Activated CD8-positive, alpha-beta memory T cell treated with anti-CD3 and anti-CD28 coated beads, Interleukin-2, amount 50 U/mL, for 24 hours (primary cell): ENCODE measurements around the gene AEN.
"Not testable (repeated sequence)": the region's sequence is repeated elsewhere in the genome, so short reads cannot be mapped to it uniquely, and the experiment has no call there.

Source experiments
- DNase-seq: peaks from one replicate; pipeline ENCODE4 v3.0.0-alpha.2; 2020; ENCODE audit errors: extremely low read depth

The AEN gene

GRCh38 chr15:88630798-88631463, 9.8 kb downstream of the AEN start:
- DNase-seq: no peak

DNA sequence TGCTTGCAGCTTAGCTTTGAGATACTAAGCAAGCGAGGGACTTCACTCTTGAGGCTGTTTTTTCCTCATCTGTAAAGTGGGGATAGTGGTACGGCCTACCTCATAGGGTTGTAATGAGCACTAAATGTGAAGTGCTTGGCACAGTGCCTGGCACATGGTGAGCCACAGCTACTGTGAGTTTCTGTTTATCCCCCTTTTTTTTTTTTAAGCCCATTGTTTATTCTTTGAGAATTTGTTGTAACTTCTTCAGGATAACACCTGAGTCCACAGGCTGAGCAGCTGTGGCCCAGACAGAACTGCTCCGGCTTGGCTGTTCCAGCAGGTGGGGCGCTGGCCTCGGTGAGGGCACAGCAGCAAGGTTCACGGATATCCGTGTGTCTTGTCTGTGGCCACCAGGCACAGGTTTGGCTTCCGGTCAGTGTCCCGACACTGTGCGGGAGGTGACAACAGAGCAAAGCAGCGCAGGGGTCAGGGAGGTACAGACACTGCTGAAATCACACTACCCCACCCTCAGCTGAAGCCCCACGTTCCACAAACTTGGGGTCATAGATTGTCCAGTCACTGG, 10.4 kb downstream of the AEN start:
- DNase-seq: no peak

- not testable (repeated sequence) for DNase-seq
Observed at GRCh38 chr15:88632797-88633196, 11.7 kb downstream of the AEN start.

GRCh38 chr15:88634449-88634848, 13.3 kb downstream of the AEN start:
- DNase-seq: no peak

DNA sequence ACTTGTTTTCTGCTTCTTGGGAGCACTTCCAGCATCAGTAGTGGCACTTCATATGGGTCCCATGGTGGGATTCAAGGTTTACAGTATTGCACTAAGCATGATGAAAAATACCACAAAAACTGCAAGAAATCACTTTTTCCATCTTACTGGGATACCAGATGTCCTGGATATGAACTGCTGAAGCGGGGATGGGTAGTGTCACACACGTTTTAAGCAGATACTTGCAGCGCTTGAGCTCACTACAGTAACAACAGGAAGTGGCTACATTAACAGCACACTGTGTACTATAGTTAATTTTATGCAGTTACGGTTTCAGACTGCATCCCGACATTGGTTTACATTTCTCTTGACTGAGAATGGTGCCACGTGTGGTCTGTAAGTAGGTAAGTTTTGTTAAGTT, 14.2 kb downstream of the AEN start:
- no peak for DNase-seq

- DNase-seq: no peak
Observed at GRCh38 chr15:88636050-88636449, 14.9 kb downstream of the AEN start.

- DNase-seq: no peak
Observed at GRCh38 chr15:88636654-88637053, 15.5 kb downstream of the AEN start.

DNA sequence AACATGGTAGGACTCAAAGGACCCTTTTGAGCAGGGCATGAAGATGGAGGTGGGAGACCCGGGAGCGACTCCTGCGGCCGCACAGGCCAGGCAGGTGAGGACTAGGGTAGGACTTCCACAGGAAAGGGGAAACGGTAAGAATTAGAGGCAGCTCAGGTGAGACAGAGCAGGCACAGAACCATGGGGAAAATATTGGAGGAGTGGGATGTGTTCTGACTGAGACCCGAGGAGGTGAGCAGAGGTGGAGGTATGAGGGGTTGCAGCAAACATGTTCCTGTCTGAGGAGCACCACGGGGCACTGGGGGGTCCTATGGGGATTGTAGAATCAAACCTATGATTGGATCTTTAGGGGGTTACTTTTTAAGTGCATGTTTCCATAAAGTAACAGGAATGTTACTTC, 16.3 kb downstream of the AEN start:
- DNase-seq: no peak

DNA sequence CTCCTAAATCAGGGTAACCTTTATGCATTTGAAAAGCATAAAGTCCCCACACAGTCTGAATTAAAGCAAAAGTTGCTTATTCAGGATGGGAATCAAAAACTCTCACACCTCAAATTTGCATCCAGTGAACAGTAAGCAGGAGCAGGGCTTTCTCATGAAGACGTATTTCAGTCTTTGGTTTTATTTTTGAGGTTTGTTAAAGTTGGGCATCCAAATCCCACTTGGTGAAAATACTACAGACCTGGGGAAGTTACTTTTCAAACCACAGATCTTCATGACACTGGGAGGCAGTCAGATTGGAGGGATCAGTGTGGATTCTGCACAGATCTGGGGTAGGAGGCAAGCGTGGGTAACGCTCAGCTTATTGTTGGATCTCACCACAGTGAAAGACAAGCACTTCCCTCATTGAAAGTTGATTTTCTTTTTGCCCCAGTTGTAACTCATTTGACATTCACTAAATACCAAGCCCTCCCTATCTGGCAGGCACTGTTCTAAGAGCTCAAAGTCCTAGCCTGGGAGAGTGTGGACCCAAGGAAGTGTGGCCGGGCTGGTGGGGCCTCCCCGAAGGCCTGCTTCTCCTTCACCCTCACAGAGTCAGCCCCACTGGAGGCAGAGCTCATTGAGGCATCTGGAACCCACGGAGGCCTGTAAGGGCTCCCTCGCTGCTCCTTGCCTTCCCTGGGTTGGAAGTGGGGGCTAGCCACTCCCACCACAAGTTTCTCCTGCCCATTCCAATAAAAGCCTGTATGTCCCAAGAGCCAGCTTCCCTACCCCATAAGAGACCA, 16.9 kb downstream of the AEN start:
- no peak for DNase-seq

GRCh38 chr15:88638626-88639372, 17.7 kb downstream of the AEN start, which contains the start of gene ISG20:
ISG20 (plus strand) TSS chr15:88639016; CDS start chr15:88639367, 351 bp downstream.
- DNase-seq: peak; percentile 87

GRCh38 chr15:88641959-88642452, 20.9 kb downstream of the AEN start:
- DNase-seq: no peak

GRCh38 chr15:88642514-88642913, 21.4 kb downstream of the AEN start:
- DNase-seq: not testable (repeated sequence)

GRCh38 chr15:88644741-88645140, 23.6 kb downstream of the AEN start:
- no peak for DNase-seq

- DNase-seq: no peak
Observed at GRCh38 chr15:88645171-88646087, 24.3 kb downstream of the AEN start.

- no peak for DNase-seq
Observed at GRCh38 chr15:88646088-88646405, 24.9 kb downstream of the AEN start.

DNA sequence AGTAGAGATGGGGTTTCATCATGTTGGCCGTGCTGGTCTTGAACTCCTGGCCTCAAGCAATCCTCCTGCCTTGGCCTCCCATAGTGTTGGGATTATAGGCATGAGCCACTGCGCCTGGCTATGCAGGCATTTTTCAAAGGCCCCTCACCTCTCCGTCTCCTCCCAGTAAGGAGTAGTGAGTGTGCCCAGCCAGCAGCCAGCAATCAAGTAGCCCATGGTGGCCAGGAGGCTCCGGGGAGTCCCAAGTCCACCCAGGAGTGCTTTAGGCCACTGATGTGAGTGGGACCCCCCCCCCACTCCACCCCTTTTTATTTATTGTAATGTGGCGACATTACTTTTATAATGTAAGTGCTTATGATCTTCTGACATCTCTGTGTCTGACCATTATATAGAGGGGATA, 25.8 kb downstream of the AEN start:
- DNase-seq: no peak

GRCh38 chr15:88647351-88648105, 26.4 kb downstream of the AEN start:
- DNase-seq: no peak

DNA sequence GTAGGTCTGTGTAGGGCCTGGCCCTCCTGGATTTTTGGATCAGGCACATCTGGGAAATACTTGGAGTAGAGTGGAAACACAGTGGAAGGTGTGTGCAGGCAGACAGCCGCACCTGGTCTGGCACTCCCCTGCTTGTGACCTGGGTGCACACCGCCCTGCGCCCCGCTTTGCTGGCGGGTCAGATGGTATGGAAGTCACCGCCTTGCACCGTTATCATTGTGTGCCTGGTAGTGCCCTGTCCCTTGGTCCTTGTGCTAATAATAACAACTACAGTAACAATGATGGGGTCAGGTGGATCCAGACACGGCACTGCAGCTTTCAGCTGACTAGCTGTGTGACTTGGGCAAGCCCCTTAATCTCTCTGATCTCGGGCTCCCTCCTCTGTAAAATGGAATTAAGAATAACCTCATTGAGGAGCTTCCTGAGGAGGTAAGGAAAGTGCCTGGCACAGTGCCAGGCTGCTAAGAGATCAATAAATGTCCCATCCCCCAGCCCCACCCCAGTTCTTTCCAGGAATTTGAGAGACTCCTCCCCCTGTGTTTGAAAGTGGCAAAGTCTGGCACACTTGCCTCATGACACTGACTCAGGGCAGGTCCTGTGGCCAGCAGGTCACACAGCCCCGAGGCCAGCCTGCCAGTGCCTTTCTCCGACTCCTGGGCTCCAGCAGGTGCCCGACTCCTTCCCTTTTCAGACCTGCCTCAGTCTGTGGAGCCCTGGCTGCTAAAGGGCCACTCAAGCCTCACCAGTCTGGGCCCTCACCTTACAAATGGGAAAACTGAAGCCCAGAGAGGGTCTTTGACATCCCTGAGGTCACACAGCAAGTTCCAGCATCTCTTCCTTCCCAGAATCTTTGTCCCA, 27.4 kb downstream of the AEN start:
- DNase-seq: no peak

GRCh38 chr15:88649286-88649733, 28.2 kb downstream of the AEN start:
- DNase-seq: peak; percentile 63
